Posterior vena cava (tissue), 2 donors: ENCODE data around the gene CDIPT. TPM values are rescaled to one million over a fixed set of nuclear protein-coding genes. Genes with fewer than 3 reads are reported as not detected.

ENCODE experiments used
- total RNA-seq, 2 donors: library from RNA; stranded (reverse); fragmentation: NEBNext Ultra II Directional; extraction: Animal tissue kit (Norgen Biotek cat#: 25700); gene quantifications; one replicate each; pipeline ENCODE4 v1.2.1, GENCODE V29; 2021
- donor health status: DM: yes; HTN: yes; CAD: no.
- donor health status: DM: yes; HTN: yes; CAD: no.

The CDIPT gene
- total RNA-seq, 2 donors from 2014 or later = 54.6 to 75.6 TPM

Other genes starting within 250 kb of the CDIPT start
- 1 to 10 TPM; 2.2 to 3.7 TPM for gene SPN, start 200.0 kb downstream of the CDIPT start, total RNA-seq
- gene QPRT, start 184.0 kb downstream of the CDIPT start, total RNA-seq = 1 to 10 TPM; 1.7 to 7.4 TPM
- gene C16orf54, start 117.2 kb downstream of the CDIPT start, total RNA-seq = 1 to 10 TPM; 1.1 to 2.5 TPM
- not detected for gene ZG16, start 85.0 kb downstream of the CDIPT start, total RNA-seq
- 10 to 100 TPM in 1 of 2 donors, 1 to 10 TPM in 1; 5.9 to 10.4 TPM for gene KIF22, start 72.5 kb downstream of the CDIPT start, total RNA-seq
- gene MAZ, start 56.7 kb downstream of the CDIPT start, total RNA-seq = 100 to 1,000 TPM; 124 to 148 TPM
- gene PRRT2, start 51.0 kb downstream of the CDIPT start, total RNA-seq = 1 to 10 TPM; 5.0 to 5.4 TPM
- gene PAGR1, start 47.1 kb downstream of the CDIPT start, total RNA-seq = 10 to 100 TPM; 10.5 to 12.7 TPM
- 100 to 1,000 TPM; 146 to 154 TPM for gene MVP, start 42.8 kb downstream of the CDIPT start, total RNA-seq
- gene SEZ6L2, start 36.3 kb upstream of the CDIPT start, total RNA-seq = 1 to 10 TPM in 1 of 2 donors, under 1 TPM in 1; 0.86 to 1.2 TPM
- under 1 TPM; 0.33 to 0.51 TPM for gene ASPHD1, start 37.3 kb upstream of the CDIPT start, total RNA-seq
- 10 to 100 TPM; 13.1 to 16.1 TPM for gene KCTD13, start 63.0 kb upstream of the CDIPT start, total RNA-seq
- 10 to 100 TPM; 58.4 to 80.9 TPM for gene TMEM219, start 98.9 kb upstream of the CDIPT start, total RNA-seq
- 10 to 100 TPM; 35.0 to 35.7 TPM for gene TAOK2, start 110.6 kb upstream of the CDIPT start, total RNA-seq
- gene HIRIP3, start 132.4 kb upstream of the CDIPT start, total RNA-seq = 10 to 100 TPM; 12.1 to 14.2 TPM
- 10 to 100 TPM; 42.2 to 46.0 TPM for gene INO80E, start 133.0 kb upstream of the CDIPT start, total RNA-seq
- under 1 TPM; 0.28 to 0.33 TPM for gene DOC2A, start 147.8 kb upstream of the CDIPT start, total RNA-seq
- gene C16orf92, start 160.0 kb upstream of the CDIPT start, total RNA-seq = not detected
- gene TLCD3B, start 168.0 kb upstream of the CDIPT start, total RNA-seq = not detected
- gene ALDOA, start 202.5 kb upstream of the CDIPT start, total RNA-seq = 100 to 1,000 TPM; 937 to 987 TPM
- 10 to 100 TPM; 40.0 to 46.9 TPM for gene PPP4C, start 212.8 kb upstream of the CDIPT start, total RNA-seq
- gene TBX6, start 228.7 kb upstream of the CDIPT start, total RNA-seq = under 1 TPM; 0.46 to 0.57 TPM
- 10 to 100 TPM; 26.1 to 31.4 TPM for gene YPEL3, start 233.0 kb upstream of the CDIPT start, total RNA-seq